DOHH2 (cell line): Measurements from ENCODE around the gene SLC2A3.

Source experiments
- CTCF ChIP-seq: fragments of 200-600 bp; sonication (generic); IDR thresholded peaks from one replicate; pipeline ENCODE4 v1.5.1; 2014; ENCODE audit warnings: antibody characterized with exemption, mild to moderate bottlenecking, low read depth, low read length; ENCODE audit not compliant: poor library complexity, severe bottlenecking
- EZH2phosphoT487 ChIP-seq: fragments of 200-600 bp; sonication (generic); IDR thresholded peaks from 2 replicates; pipeline ENCODE4 v1.6.1; 2017; ENCODE audit warnings: borderline replicate concordance, mild to moderate bottlenecking, antibody characterized with exemption, low read length, moderate library complexity, mixed read lengths

GRCh38 chr12:7947011-7947410, 11.0 kb upstream of the SLC2A3 start:
- TF ChIP-seq CTCF, result no peak
- no peak for TF ChIP-seq EZH2phosphoT487
